HepG2 (cell line): Measurements from ENCODE around the gene TCF25. TPM values are rescaled to one million over a fixed set of nuclear protein-coding genes. Genes with fewer than 3 reads are reported as not detected.

Experiments
- BRD4 ChIP-seq: sonication (generic); formaldehyde crosslinking; IDR thresholded peaks from 2 replicates; pipeline ENCODE4 v1.4.0; 2020; ENCODE audit warnings: missing genetic modification reagents
- CHD2 ChIP-seq: IDR thresholded peaks from 2 replicates; pipeline ENCODE4 v1.6.1; 2011; ENCODE audit warnings: low read depth, low read length, improper control_type of control experiment
- DR1 ChIP-seq: sonication (generic); formaldehyde crosslinking; IDR thresholded peaks from 2 replicates; pipeline ENCODE4 v1.8.0; 2021; ENCODE audit warnings: mild to moderate bottlenecking, missing genetic modification reagents, inconsistent platforms
- ETS1 ChIP-seq: sonication (generic); formaldehyde crosslinking; IDR thresholded peaks from 2 replicates; pipeline ENCODE4 v1.4.0; 2020; ENCODE audit warnings: missing genetic modification reagents
- FOXP4 ChIP-seq: sonication (generic); formaldehyde crosslinking; IDR thresholded peaks from 2 replicates; pipeline ENCODE4 v1.4.0; 2020; ENCODE audit warnings: missing genetic modification reagents
- HDAC1 ChIP-seq: sonication (generic); formaldehyde crosslinking; IDR thresholded peaks from 2 replicates; pipeline ENCODE4 v1.5.1; 2020; ENCODE audit warnings: mild to moderate bottlenecking, missing genetic modification reagents
- HNRNPH1 ChIP-seq: fragments of 200-400 bp; formaldehyde crosslinking; optimal IDR thresholded peaks from 2 replicates; pipeline ENCODE3; 2017; ENCODE audit warnings: mild to moderate bottlenecking, low read depth, low read length
- MBD4 ChIP-seq: IDR thresholded peaks from 2 replicates; pipeline ENCODE4 v1.6.1; 2012; ENCODE audit warnings: low read length, inconsistent platforms, borderline replicate concordance
- MEIS2 ChIP-seq: sonication (generic); formaldehyde crosslinking; IDR thresholded peaks from 2 replicates; pipeline ENCODE4 v1.9.0; 2021; ENCODE audit warnings: mild to moderate bottlenecking, missing genetic modification reagents
- MYPOP ChIP-seq: sonication (generic); formaldehyde crosslinking; IDR thresholded peaks from 2 replicates; pipeline ENCODE4 v1.8.1; 2023; ENCODE audit warnings: mild to moderate bottlenecking, moderate library complexity, missing genetic modification reagents
- POGZ ChIP-seq: sonication (generic); formaldehyde crosslinking; IDR thresholded peaks from 2 replicates; pipeline ENCODE4 v1.4.0; 2020; ENCODE audit warnings: mild to moderate bottlenecking, missing genetic modification reagents
- PRPF4 ChIP-seq: fragments of 200-400 bp; formaldehyde crosslinking; IDR thresholded peaks from 2 replicates; pipeline ENCODE4 v1.6.1; 2016; ENCODE audit warnings: low read length, low read depth; ENCODE audit not compliant: poor library complexity, severe bottlenecking
- SRF ChIP-seq: IDR thresholded peaks from 2 replicates; pipeline ENCODE4 v1.6.1; 2011; ENCODE audit warnings: mild to moderate bottlenecking, low read depth, low read length, moderate library complexity
- TCF7L2 ChIP-seq: IDR thresholded peaks from 2 replicates; pipeline ENCODE4 v1.6.1; 2011; ENCODE audit warnings: mild to moderate bottlenecking, low read depth, low read length, moderate library complexity
- ZBTB2 ChIP-seq: sonication (generic); formaldehyde crosslinking; IDR thresholded peaks from 2 replicates; pipeline ENCODE4 v1.8.0; 2022; ENCODE audit warnings: low read depth, missing genetic modification reagents
- ZNF383 ChIP-seq: sonication (generic); formaldehyde crosslinking; IDR thresholded peaks from 2 replicates; pipeline ENCODE4 v1.4.0; 2020; ENCODE audit warnings: missing genetic modification reagents, mild to moderate bottlenecking, borderline replicate concordance
- ZNF512B ChIP-seq: sonication (generic); formaldehyde crosslinking; IDR thresholded peaks from 2 replicates; pipeline ENCODE4 v1.5.1; 2020; ENCODE audit warnings: missing genetic modification reagents, mild to moderate bottlenecking, borderline replicate concordance
- ZNF546 ChIP-seq: sonication (generic); formaldehyde crosslinking; conservative IDR thresholded peaks from 2 replicates; pipeline ENCODE4 v1.8.1; 2023; ENCODE audit warnings: mild to moderate bottlenecking, missing genetic modification reagents
- ZNF563 ChIP-seq: sonication (generic); formaldehyde crosslinking; IDR thresholded peaks from 2 replicates; pipeline ENCODE4 v1.8.0; 2022; ENCODE audit warnings: mild to moderate bottlenecking, moderate library complexity, missing genetic modification reagents
- ZNF619 ChIP-seq: sonication (generic); formaldehyde crosslinking; IDR thresholded peaks from 2 replicates; pipeline ENCODE4 v1.4.0; 2020; ENCODE audit warnings: mild to moderate bottlenecking, missing genetic modification reagents
- ZNF83 ChIP-seq: sonication (generic); formaldehyde crosslinking; IDR thresholded peaks from 2 replicates; pipeline ENCODE4 v1.4.0; 2020; ENCODE audit warnings: missing genetic modification reagents, mild to moderate bottlenecking, borderline replicate concordance
- polyA plus RNA-seq, 8 experiments: library from polyadenylated mRNA; depleted of rRNA in 3 of 8; stranded (reverse) in 7 of 8; unstranded in 1 of 8; fragments of >200 nt; fragmentation: Illumina TruSeq in 4 of 8; extraction: Trizol in 4 of 8; gene quantifications; 2 replicates each; pipeline versions ENCODE4 v1.2.1 to v1.2.3, GENCODE V29; 2011 to 2016; ENCODE audit warnings: low read depth in 4 of 8, missing spikeins in 1 of 8, mixed read lengths in 1 of 8; ENCODE audit not compliant: insufficient read depth in 1 of 8
- total RNA-seq, 5 experiments: library from RNA; depleted of rRNA; stranded (reverse); fragments of >200 nt; fragmentation: Illumina TruSeq; extraction: Trizol; gene quantifications; 2 replicates each; pipeline ENCODE4 v1.2.3, GENCODE V29; 2016; ENCODE audit warnings: low read depth in 1 of 5

TCF25 gene
- total and polyA plus RNA-seq, 2 of the 13 experiments (the other 11 are each of a cell fraction or from before 2014, with no cell fraction given), result 138 to 206 TPM

GRCh38 chr16:89921702-89922476 is 48.5 kb downstream of the TCF25 start (continued):
- TF ChIP-seq TCF7L2, result no peak
- no peak for TF ChIP-seq ZNF383 (CRISPR knock-in tag)
- TF ChIP-seq PRPF4, result no peak
- no peak for TF ChIP-seq SRF
- no peak for TF ChIP-seq POGZ
- TF ChIP-seq ZNF546 (CRISPR knock-in tag), result no peak; the same call in 1 of the 2 replicates
- no peak; the same call in 1 of the 2 replicates for TF ChIP-seq ETS1 (CRISPR knock-in tag)
- peak; percentile 64 for TF ChIP-seq HDAC1
- no peak for TF ChIP-seq ZNF563 (CRISPR knock-in tag)
- peak; percentile 93 for TF ChIP-seq MYPOP (CRISPR knock-in tag)
- 0 out of 2 replicates have a peak, but pooled peaks have one; percentile 1 for TF ChIP-seq ZNF512B (CRISPR knock-in tag)
- no peak for TF ChIP-seq ZNF83 (CRISPR knock-in tag)
- peak; percentile 14; the same call in 1 of the 2 replicates for TF ChIP-seq FOXP4 (CRISPR knock-in tag)
- no peak for TF ChIP-seq HNRNPH1
- no peak for TF ChIP-seq MBD4
- TF ChIP-seq BRD4 (CRISPR knock-in tag), result no peak
- TF ChIP-seq ZNF619 (CRISPR knock-in tag), result peak; percentile 81
- TF ChIP-seq CHD2, result no peak
- TF ChIP-seq ZBTB2, result no peak
- no peak for TF ChIP-seq DR1 (CRISPR knock-in tag)
- no peak for TF ChIP-seq MEIS2
